ENCODE results near the gene IL17B. TPM values are rescaled to one million over a fixed set of nuclear protein-coding genes. Genes with fewer than 3 reads are reported as not detected.

Gene IL17B
- total RNA-seq, 1 experiment from 2014 or later: not detected

GRCh38 chr5:149382517-149383220, 3.6 kb upstream of the IL17B start:
- Histone ChIP-seq H3K4me3 (no peak overlapping the region), H3K27me3 (ENCODE audit: insufficient read depth, low read depth) (no peaks in the 10 kb centered on the region), H3K9me2 (ENCODE audit: insufficient read depth) (no peaks in the 10 kb centered on the region), H3K27ac (no peak overlapping the region), H3K4me2 (no peak overlapping the region), H3K9me3 (ENCODE audit: insufficient read depth, low read depth) (no peaks in the 10 kb centered on the region), H3F3A (ENCODE audit: insufficient read depth, low read depth) (no peaks in the 10 kb centered on the region), H4K20me1 (ENCODE audit: insufficient read depth) (no peaks in the 10 kb centered on the region), H3K36me3 (ENCODE audit: low read depth) (no peaks in the 10 kb centered on the region), H3K79me2 (ENCODE audit: low read depth) (no peaks in the 10 kb centered on the region), H2AFZ (no peak overlapping the region), H3K4me1 (replicated peaks; ENCODE audit: insufficient read depth) (no peaks in the 10 kb centered on the region)
- intact Hi-C loops (cut with micrococcal nuclease; ENCODE audit: unreplicated experiment): loop anchor here (1.0 kb wide), 3 partner anchors 52 to 236 kb away; no protein-coding TSS in a partner anchor
- no peak for DNase-seq
- ChIA-PET POLR2A (ENCODE audit: unreplicated experiment) (interaction anchor here (0.5 kb wide), 1 partner anchor 11 kb away, joined by 3 read pairs; no protein-coding TSS in a partner anchor), CTCF (interaction anchor here (0.6 to 2.5 kb wide), 5 partner anchors 52 to 1525 kb away, joined by 3 to 31 read pairs (median 3); no protein-coding TSS in a partner anchor)
- no TSS peak for BruUV-seq (replicated peaks)
- TF ChIP-seq EZH2 (IDR thresholded peaks at IDR 0.05; ENCODE audit: low read depth): no peak
- TF ChIP-seq, protein P1, sequence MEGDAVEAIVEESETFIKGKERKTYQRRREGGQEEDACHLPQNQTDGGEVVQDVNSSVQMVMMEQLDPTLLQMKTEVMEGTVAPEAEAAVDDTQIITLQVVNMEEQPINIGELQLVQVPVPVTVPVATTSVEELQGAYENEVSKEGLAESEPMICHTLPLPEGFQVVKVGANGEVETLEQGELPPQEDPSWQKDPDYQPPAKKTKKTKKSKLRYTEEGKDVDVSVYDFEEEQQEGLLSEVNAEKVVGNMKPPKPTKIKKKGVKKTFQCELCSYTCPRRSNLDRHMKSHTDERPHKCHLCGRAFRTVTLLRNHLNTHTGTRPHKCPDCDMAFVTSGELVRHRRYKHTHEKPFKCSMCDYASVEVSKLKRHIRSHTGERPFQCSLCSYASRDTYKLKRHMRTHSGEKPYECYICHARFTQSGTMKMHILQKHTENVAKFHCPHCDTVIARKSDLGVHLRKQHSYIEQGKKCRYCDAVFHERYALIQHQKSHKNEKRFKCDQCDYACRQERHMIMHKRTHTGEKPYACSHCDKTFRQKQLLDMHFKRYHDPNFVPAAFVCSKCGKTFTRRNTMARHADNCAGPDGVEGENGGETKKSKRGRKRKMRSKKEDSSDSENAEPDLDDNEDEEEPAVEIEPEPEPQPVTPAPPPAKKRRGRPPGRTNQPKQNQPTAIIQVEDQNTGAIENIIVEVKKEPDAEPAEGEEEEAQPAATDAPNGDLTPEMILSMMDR (conservative IDR thresholded peaks at IDR 0.05): no peak

DNA sequence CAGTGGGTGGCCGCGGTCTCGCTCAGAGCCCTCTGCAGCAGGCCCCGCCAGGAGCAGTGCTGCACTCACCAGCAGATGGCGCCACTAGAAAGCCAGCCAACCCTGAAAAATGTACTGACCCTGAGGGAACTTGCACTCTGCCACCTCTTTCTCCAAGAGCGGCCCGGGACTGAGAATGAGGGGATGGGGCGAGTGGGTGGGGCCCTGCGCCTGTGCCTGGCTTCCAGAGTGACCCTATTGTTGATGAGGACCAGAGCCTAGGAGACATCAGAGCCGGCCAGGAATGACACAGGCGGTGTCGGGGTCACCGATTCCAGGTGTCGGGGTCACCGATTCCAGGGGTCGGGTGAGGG, 2.9 kb upstream of the IL17B start:
- Histone ChIP-seq H3K4me3 (no peak overlapping the region), H3K27ac (no peak overlapping the region), H3K4me1 (replicated peaks; ENCODE audit: insufficient read depth) (no peaks in the 10 kb centered on the region), H3K9me3 (ENCODE audit: insufficient read depth, low read depth) (no peaks in the 10 kb centered on the region), H3K9me2 (ENCODE audit: insufficient read depth) (no peaks in the 10 kb centered on the region), H3K4me2 (0 out of 2 replicates have a peak overlapping the region, but pooled peaks have one; percentile 3), H3K79me2 (ENCODE audit: low read depth) (no peaks in the 10 kb centered on the region), H3F3A (ENCODE audit: insufficient read depth, low read depth) (no peaks in the 10 kb centered on the region), H3K36me3 (ENCODE audit: low read depth) (no peaks in the 10 kb centered on the region), H3K27me3 (ENCODE audit: insufficient read depth, low read depth) (no peaks in the 10 kb centered on the region), H2AFZ (no peak overlapping the region; the same call in 1 of the 2 replicates), H4K20me1 (ENCODE audit: insufficient read depth) (no peaks in the 10 kb centered on the region)
- ChIA-PET CTCF (interaction anchor here (0.6 to 2.5 kb wide), 5 partner anchors 10 to 80 kb away, joined by 3 to 31 read pairs (median 3); no protein-coding TSS in a partner anchor), POLR2A (ENCODE audit: unreplicated experiment) (interaction anchor here (0.5 to 0.6 kb wide), 2 partner anchors 10 to 893 kb away, joined by 3 to 4 read pairs; no protein-coding TSS in a partner anchor)
- TF ChIP-seq, protein P1 (conservative IDR thresholded peaks at IDR 0.05): peak; percentile 94
- no peak for TF ChIP-seq EZH2 (IDR thresholded peaks at IDR 0.05; ENCODE audit: low read depth)
- no TSS peak for BruUV-seq (replicated peaks)
- intact Hi-C loops (cut with micrococcal nuclease; ENCODE audit: unreplicated experiment): loop anchor here (1.0 kb wide), 3 partner anchors 52 to 236 kb away; no protein-coding TSS in a partner anchor
- DNase-seq: peak in 1 of 2 experiments; percentile 81

GRCh38 chr5:149381261-149381985, 2.3 kb upstream of the IL17B start:
- DNase-seq: no peak
- intact Hi-C loops (cut with micrococcal nuclease; ENCODE audit: unreplicated experiment): no loop called here
- Histone ChIP-seq H2AFZ (no peak overlapping the region; the same call in 1 of the 2 replicates), H3K4me1 (replicated peaks; ENCODE audit: insufficient read depth) (no peaks in the 10 kb centered on the region), H3K79me2 (ENCODE audit: low read depth) (no peaks in the 10 kb centered on the region), H4K20me1 (ENCODE audit: insufficient read depth) (no peaks in the 10 kb centered on the region), H3K27me3 (ENCODE audit: insufficient read depth, low read depth) (no peaks in the 10 kb centered on the region), H3K4me2 (0 out of 2 replicates have a peak overlapping the region, but pooled peaks have one; percentile 3), H3F3A (ENCODE audit: insufficient read depth, low read depth) (no peaks in the 10 kb centered on the region), H3K9me3 (ENCODE audit: insufficient read depth, low read depth) (no peaks in the 10 kb centered on the region), H3K27ac (no peak overlapping the region), H3K36me3 (ENCODE audit: low read depth) (no peaks in the 10 kb centered on the region), H3K4me3 (no peak overlapping the region), H3K9me2 (ENCODE audit: insufficient read depth) (no peaks in the 10 kb centered on the region)
- TF ChIP-seq, protein P1 (conservative IDR thresholded peaks at IDR 0.05): no peak
- TF ChIP-seq EZH2 (IDR thresholded peaks at IDR 0.05; ENCODE audit: low read depth): no peak
- ChIA-PET POLR2A (ENCODE audit: unreplicated experiment) (interaction anchor here (0.6 kb wide), 2 partner anchors 59 to 893 kb away, joined by 3 to 4 read pairs; no protein-coding TSS in a partner anchor), CTCF (interaction anchor here (0.5 to 2.5 kb wide), 9 partner anchors 10 to 237 kb away, joined by 3 to 31 read pairs (median 3); no protein-coding TSS in a partner anchor)
- no TSS peak for BruUV-seq (replicated peaks)
